RWPE1 (cell line): ENCODE results near the gene TSHB.

Experiments used
- CTCF ChIA-PET: fragments of 350-600 bp; sonication (Branson Sonifier 250); formaldehyde crosslinking; extraction: SDS; loops from one replicate; lab custom pipeline; 2021; lab: Yijun Ruan, JAX
- POLR2A ChIA-PET: fragments of 400-600 bp; formaldehyde crosslinking; extraction: SDS; loops from one replicate; lab custom pipeline; 2020; ENCODE audit warnings: antibody characterized with exemption; ENCODE audit not compliant: low non-redundant PET; lab: Yijun Ruan, JAX
- DNase-seq: peaks from one replicate; pipeline ENCODE4 v3.0.0; 2012; ENCODE audit warnings: low spot score
- H3K27ac ChIP-seq: fragments of 450-650 bp; 2 replicates; pipeline ENCODE4 v1.5.1; 2017
- TF ChIP-seq, protein P1 (sequence below): fragments of 450-650 bp; conservative IDR thresholded peaks from 2 replicates; pipeline ENCODE4 v1.5.1; 2017; ENCODE audit warnings: low read depth, mild to moderate bottlenecking

The TSHB gene

DNA sequence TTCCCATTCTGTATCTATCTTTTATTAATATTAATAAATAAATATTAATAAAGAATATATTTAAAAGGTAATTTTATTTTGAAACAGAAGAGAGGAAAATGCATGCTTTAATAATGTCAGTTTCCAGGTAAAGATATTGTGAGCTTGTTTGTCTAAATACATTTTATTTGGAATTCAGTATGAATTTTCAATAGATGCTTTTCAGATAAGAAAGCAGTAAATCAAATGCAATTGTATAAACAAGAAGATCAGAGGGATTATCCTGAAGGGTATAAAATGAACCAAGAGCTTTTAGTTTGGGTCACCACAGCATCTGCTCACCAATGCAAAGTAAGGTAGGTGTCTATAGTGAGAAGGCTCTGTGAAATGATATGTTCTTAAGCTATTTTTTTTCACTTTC lies at the start of gene TSHB:
TSS of gene TSHB (plus strand) at position 301 of the 400 bp plus-strand sequence. CDS start 3,537 bp downstream, outside the sequence.
- ChIA-PET POLR2A (no interaction called here), CTCF (no interaction called here)
- TF ChIP-seq, protein P1, sequence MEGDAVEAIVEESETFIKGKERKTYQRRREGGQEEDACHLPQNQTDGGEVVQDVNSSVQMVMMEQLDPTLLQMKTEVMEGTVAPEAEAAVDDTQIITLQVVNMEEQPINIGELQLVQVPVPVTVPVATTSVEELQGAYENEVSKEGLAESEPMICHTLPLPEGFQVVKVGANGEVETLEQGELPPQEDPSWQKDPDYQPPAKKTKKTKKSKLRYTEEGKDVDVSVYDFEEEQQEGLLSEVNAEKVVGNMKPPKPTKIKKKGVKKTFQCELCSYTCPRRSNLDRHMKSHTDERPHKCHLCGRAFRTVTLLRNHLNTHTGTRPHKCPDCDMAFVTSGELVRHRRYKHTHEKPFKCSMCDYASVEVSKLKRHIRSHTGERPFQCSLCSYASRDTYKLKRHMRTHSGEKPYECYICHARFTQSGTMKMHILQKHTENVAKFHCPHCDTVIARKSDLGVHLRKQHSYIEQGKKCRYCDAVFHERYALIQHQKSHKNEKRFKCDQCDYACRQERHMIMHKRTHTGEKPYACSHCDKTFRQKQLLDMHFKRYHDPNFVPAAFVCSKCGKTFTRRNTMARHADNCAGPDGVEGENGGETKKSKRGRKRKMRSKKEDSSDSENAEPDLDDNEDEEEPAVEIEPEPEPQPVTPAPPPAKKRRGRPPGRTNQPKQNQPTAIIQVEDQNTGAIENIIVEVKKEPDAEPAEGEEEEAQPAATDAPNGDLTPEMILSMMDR: no peak

GRCh38 chr1:114982251-114982650 lies 47.4 kb upstream of the TSHB start:
- CTCF ChIA-PET: interaction anchor here (0.7 to 1.5 kb wide), 2 partner anchors 12 to 131 kb away, joined by 3 to 4 read pairs; no protein-coding TSS in a partner anchor
- POLR2A ChIA-PET: no interaction called here
- TF ChIP-seq, protein P1: no peak
- DNase-seq: no peak
- no peak overlapping the region for H3K27ac ChIP-seq

More for the DNA sequence above, at the start of gene TSHB:
- DNase-seq: no peak
- H3K27ac ChIP-seq: no peak within 1 kb of the TSS

DNA sequence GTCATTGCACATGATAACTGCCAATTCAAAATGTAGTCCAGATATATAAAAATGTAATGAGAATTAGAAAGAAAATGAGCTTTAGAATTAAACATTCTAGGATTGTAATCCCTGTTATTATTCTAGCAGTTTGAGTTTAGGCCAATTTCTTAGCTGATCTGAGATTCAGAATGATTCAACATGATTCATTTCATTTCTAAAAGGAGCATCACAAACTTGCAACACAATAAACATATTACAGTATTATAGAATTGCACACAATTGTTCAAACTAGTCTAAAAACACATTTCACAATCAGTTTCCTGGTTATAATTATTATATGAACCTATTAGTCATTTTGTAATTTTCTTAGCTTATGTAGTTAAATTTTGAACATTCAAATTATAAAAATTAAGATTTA lies 43.3 kb upstream of the TSHB start:
- ChIA-PET CTCF (interaction anchor here (1.2 to 1.6 kb wide), 2 partner anchors 9 to 55 kb away, joined by 3 to 5 read pairs; no protein-coding TSS in a partner anchor), POLR2A (no interaction called here)
- no peak overlapping the region for H3K27ac ChIP-seq
- DNase-seq: no peak
- TF ChIP-seq, protein P1: no peak

GRCh38 chr1:114988095-114988494 lies 41.5 kb upstream of the TSHB start:
- H3K27ac ChIP-seq: no peak overlapping the region
- TF ChIP-seq, protein P1: no peak
- no peak for DNase-seq
- ChIA-PET CTCF (interaction anchor here (0.8 to 1.0 kb wide), 2 partner anchors 54 to 132 kb away, joined by 4 to 5 read pairs; no protein-coding TSS in a partner anchor), POLR2A (no interaction called here)

DNA sequence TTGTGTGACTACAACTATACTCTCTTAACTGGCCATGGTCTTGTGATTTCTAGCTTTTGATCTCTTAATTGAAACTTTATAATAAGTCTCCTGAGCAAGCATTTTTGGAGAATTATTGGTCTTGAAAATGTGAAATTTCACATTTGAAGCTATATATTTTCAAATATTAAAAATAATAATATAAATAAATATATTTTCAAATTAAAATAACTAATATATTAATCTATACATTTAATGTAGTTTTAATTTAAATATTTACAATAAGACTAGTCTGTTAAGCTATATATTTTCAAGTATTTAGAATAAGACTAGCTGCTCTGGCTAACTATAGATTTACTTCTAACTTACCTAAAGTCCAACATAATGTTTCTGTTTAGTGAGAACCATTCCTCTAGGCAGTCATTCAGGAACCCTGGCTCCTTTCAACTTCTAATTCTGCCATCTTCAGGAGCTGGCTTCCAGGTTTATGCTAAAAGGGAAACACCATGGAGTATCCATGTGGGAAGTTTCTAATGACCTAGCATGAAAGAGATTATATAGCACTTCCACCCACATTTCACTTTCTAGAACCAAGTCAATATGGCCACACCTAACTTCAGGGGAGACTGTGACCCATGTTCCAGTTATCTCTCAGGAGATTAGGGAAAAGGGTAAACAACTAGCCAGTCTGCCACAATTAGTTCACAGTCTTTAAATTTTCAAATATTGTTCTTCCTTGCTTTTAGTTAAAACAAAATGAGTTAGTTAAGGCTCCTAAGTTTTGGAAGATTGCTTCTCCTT lies 31.9 kb upstream of the TSHB start:
- no peak for DNase-seq
- H3K27ac ChIP-seq: no peak overlapping the region
- TF ChIP-seq, protein P1: no peak
- CTCF ChIA-PET: interaction anchor here (0.5 to 0.6 kb wide), 2 partner anchors 97 to 681 kb away, joined by 3 to 4 read pairs; no protein-coding TSS in a partner anchor
- POLR2A ChIA-PET: no interaction called here

DNA sequence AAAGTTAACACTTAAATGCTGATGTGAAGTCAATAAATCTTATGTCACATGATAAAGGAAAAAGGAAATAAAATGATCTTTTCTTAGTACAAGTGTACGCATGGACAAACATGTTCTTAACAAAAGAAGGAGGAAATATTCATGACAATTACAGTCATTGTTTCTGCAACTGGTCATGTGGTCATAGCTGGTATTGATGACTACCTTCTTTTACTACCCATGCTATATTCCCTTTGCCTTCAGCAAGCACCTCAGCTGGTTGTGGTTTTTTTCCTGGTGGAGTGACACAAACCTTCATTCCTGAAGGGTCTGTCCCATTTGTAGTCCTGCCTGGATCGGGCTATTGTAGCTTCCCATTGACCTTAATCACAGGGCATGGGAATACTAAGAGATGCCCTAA lies 23.4 kb upstream of the TSHB start:
- POLR2A ChIA-PET: no interaction called here
- CTCF ChIA-PET: interaction anchor here (1.5 kb wide), 1 partner anchor 47 kb away, joined by 4 read pairs; no protein-coding TSS in a partner anchor
- TF ChIP-seq, protein P1: no peak
- DNase-seq: no peak
- H3K27ac ChIP-seq: no peak overlapping the region
